Lower leg skin (tissue), 4 donors: ENCODE measurements around the gene CNOT4. TPM values are rescaled to one million over a fixed set of nuclear protein-coding genes. Genes with fewer than 3 reads are reported as not detected.

ENCODE experiments used
- DNase-seq, 2 donors: peaks; one replicate each; pipeline ENCODE4 v3.0.0-alpha.2; 2019; ENCODE audit warnings: low spot score in 2 of 2
- H3K4me3 ChIP-seq: fragments of 200-600 bp; sonication (generic); 2 replicates; pipeline ENCODE4 v1.5.1; 2017; ENCODE audit warnings: mild to moderate bottlenecking, low read depth; ENCODE audit not compliant: poor library complexity, severe bottlenecking
- CTCF ChIP-seq, 3 donors: fragments of 450-650 bp; IDR thresholded peaks; one replicate each; pipeline ENCODE4 v1.5.1; 2016; ENCODE audit warnings: antibody characterized with exemption in 3 of 3, mild to moderate bottlenecking in 3 of 3, moderate library complexity in 2 of 3
- POLR2A ChIP-seq, 2 donors: fragments of 450-650 bp; IDR thresholded peaks; one replicate each; pipeline ENCODE4 v1.6.1; 2016 to 2017; ENCODE audit warnings: antibody characterized with exemption in 2 of 2, mild to moderate bottlenecking in 1 of 2, moderate library complexity in 1 of 2
- WGBS, 2 donors: methylation state at CpG; one replicate each; pipeline ENCODE4 v1.1.5; 2018; 5-methylcytosine and 5-hydroxymethylcytosine counted together
- intact Hi-C: fragments of 100-400 bp; cut with DNase I; formaldehyde crosslinking; loops from one replicate; pipeline ENCODE4 v1.15.0; 2023; ENCODE audit warnings: low total_unique reads
- total RNA-seq, 4 donors: library from RNA; depleted of rRNA; stranded (reverse); fragments of >200 nt; gene quantifications; one replicate each; pipeline ENCODE4 v1.1.0, GENCODE V29; 2016

CNOT4 gene
- total RNA-seq, 4 donors from 2014 or later = 13.4 to 20.4 (median 16.4) TPM

- H3K4me3 ChIP-seq = no peak overlapping the region
- no peak for DNase-seq
- intact Hi-C loops = no loop called here
- 78 to 85% methylated on average over 2 of the region's 2 CpGs for WGBS, 2 donors
- no peak for TF ChIP-seq POLR2A (IDR thresholded peaks at IDR 0.05)
- TF ChIP-seq CTCF (IDR thresholded peaks at IDR 0.05) = no peak
These were observed 126.3 kb downstream of the CNOT4 start for GRCh38 chr7:135383525-135384175.

DNA sequence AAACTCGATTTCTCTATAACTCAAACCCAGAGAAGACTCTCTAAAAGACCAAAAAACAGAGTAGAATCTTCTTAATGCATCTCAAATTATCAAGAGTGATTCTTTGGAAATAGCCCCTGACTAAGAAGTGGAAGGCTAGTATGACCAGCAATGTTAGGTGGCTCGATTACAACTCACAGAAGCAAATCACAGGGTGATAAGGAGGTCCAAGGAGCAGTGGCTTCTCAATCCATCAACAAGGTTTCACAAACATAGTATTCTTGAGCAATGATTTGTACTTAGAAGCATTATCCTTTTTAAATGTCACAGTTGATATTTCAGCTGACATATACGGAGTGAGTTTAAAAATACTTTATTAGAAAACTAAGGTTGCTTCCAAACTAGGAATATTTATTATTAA is 127.7 kb downstream of the CNOT4 start:
- DNase-seq = no peak
- intact Hi-C loops = no loop called here
- H3K4me3 ChIP-seq = no peak overlapping the region
- TF ChIP-seq CTCF (IDR thresholded peaks at IDR 0.05) (no peak), POLR2A (IDR thresholded peaks at IDR 0.05) (no peak)
- 91 to 97% methylated on average over 3 of the region's 3 CpGs for WGBS, 2 donors

GRCh38 chr7:135381369-135381768 is 128.5 kb downstream of the CNOT4 start:
- DNase-seq = no peak
- H3K4me3 ChIP-seq = no peak overlapping the region
- intact Hi-C loops = no loop called here
- WGBS, 2 donors = 96 to 100% methylated on average over 1 of the region's 1 CpG
- no peak for TF ChIP-seq CTCF (IDR thresholded peaks at IDR 0.05)
- TF ChIP-seq POLR2A (IDR thresholded peaks at IDR 0.05) = no peak

DNA sequence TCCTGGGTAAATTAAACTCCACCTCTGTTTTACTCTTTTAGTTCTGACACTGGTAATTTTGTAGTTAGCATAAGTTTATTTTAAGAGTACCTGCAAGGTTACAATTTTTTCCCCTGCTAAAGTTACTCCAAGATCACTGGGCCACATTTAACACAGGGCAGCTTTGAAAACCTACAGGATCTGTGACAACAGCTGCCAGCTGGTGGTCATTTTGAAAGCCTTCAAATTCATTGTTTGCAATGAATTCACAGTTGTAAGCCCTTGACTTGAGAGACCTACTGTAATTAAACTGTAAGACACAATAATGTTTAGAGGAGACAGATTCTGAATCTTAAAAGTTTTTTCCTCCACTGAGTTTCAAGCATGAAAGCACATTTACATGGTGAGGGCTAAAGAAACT is 129.6 kb downstream of the CNOT4 start:
- DNase-seq = no peak
- intact Hi-C loops = no loop called here
- TF ChIP-seq CTCF (IDR thresholded peaks at IDR 0.05) = no peak
- no peak for TF ChIP-seq POLR2A (IDR thresholded peaks at IDR 0.05)
- H3K4me3 ChIP-seq = no peak overlapping the region

GRCh38 chr7:135377171-135377570 is 132.7 kb downstream of the CNOT4 start:
- intact Hi-C loops = no loop called here
- no peak for DNase-seq
- no peak for TF ChIP-seq CTCF (IDR thresholded peaks at IDR 0.05)
- TF ChIP-seq POLR2A (IDR thresholded peaks at IDR 0.05) = no peak
- no peak overlapping the region for H3K4me3 ChIP-seq
